Calu3 (cell line): ENCODE data around the gene FOXL1. TPM values are rescaled to one million over a fixed set of nuclear protein-coding genes. Genes with fewer than 3 reads are reported as not detected.
A peak's percentile ranks its signal among the peaks of the same experiment; 100 is the strongest.

Source experiments
- BruUV-seq: library from RNA; stranded (reverse); fragments of 400-500 nt; replicated peaks from 2 replicates; lab custom pipeline; 2021; lab: Mats Ljungman, UMichigan
- CTCF ChIA-PET: fragments of 300-600 bp; sonication (Branson Sonifier 250); formaldehyde crosslinking; loops from one replicate; lab custom pipeline; 2022; ENCODE audit warnings: antibody characterized with exemption; lab: Charles Lee
- DNase-seq: peaks from one replicate; pipeline ENCODE4 v3.0.0; 2022
- H3K27ac Mint-ChIP-seq: one replicate; pipeline ENCODE4 v1.8.0; 2022; ENCODE audit warnings: mixed read lengths; ENCODE audit not compliant: unreplicated experiment
- H3K27me3 Mint-ChIP-seq: one replicate; pipeline ENCODE4 v1.8.0; 2022; ENCODE audit warnings: mixed read lengths; ENCODE audit not compliant: unreplicated experiment
- H3K36me3 Mint-ChIP-seq: one replicate; pipeline ENCODE4 v1.8.0; 2022; ENCODE audit warnings: mild to moderate bottlenecking, moderate library complexity, mixed read lengths; ENCODE audit not compliant: insufficient read depth, unreplicated experiment
- H3K4me1 Mint-ChIP-seq: one replicate; pipeline ENCODE4 v1.8.0; 2022; ENCODE audit warnings: mild to moderate bottlenecking, low read depth, mixed read lengths; ENCODE audit not compliant: unreplicated experiment
- H3K4me3 Mint-ChIP-seq: one replicate; pipeline ENCODE4 v1.8.0; 2022; ENCODE audit warnings: mild to moderate bottlenecking, low read depth, moderate library complexity, mixed read lengths; ENCODE audit not compliant: unreplicated experiment
- H3K9me3 Mint-ChIP-seq: one replicate; pipeline ENCODE4 v1.8.0; 2022; ENCODE audit warnings: low read depth, mixed read lengths; ENCODE audit not compliant: unreplicated experiment
- intact Hi-C: fragments of 100-400 bp; cut with micrococcal nuclease; formaldehyde crosslinking; loops from one replicate; pipeline ENCODE4 v1.10.0; 2022; ENCODE audit not compliant: unreplicated experiment
- total RNA-seq: library from RNA; stranded (reverse); gene quantifications from 2 replicates; pipeline ENCODE4 v1.2.3, GENCODE V29; 2022
- TF ChIP-seq, protein P1 (sequence below): fragments of 200-600 bp; IDR thresholded peaks from one replicate; pipeline ENCODE4 v1.8.0; 2022; ENCODE audit warnings: antibody characterized with exemption; ENCODE audit not compliant: unreplicated experiment

Gene FOXL1
- total RNA-seq, 1 experiment from 2014 or later: 13.3 TPM

DNA sequence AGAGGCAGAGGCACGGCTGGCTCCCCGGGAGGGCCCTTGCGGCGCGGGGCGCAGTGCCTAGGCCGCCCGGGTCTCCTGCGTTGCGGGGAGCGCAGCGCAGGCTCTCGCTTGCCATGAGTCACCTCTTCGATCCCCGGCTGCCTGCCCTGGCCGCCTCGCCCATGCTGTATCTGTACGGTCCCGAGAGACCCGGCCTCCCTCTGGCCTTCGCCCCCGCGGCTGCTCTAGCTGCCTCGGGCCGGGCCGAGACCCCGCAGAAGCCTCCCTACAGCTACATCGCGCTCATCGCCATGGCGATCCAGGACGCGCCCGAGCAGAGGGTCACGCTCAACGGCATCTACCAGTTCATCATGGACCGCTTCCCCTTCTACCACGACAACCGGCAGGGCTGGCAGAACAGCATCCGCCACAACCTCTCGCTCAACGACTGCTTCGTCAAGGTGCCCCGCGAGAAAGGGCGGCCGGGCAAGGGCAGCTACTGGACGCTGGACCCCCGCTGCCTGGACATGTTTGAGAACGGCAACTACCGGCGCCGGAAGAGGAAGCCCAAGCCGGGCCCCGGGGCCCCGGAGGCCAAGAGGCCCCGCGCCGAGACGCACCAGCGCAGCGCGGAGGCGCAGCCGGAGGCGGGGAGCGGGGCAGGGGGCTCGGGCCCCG lies 390 bp downstream of the FOXL1 start:
- peak; percentile 75 for DNase-seq
- TF ChIP-seq, protein P1, sequence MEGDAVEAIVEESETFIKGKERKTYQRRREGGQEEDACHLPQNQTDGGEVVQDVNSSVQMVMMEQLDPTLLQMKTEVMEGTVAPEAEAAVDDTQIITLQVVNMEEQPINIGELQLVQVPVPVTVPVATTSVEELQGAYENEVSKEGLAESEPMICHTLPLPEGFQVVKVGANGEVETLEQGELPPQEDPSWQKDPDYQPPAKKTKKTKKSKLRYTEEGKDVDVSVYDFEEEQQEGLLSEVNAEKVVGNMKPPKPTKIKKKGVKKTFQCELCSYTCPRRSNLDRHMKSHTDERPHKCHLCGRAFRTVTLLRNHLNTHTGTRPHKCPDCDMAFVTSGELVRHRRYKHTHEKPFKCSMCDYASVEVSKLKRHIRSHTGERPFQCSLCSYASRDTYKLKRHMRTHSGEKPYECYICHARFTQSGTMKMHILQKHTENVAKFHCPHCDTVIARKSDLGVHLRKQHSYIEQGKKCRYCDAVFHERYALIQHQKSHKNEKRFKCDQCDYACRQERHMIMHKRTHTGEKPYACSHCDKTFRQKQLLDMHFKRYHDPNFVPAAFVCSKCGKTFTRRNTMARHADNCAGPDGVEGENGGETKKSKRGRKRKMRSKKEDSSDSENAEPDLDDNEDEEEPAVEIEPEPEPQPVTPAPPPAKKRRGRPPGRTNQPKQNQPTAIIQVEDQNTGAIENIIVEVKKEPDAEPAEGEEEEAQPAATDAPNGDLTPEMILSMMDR: no peak
- H3K4me3 Mint-ChIP-seq: peak overlapping the region; percentile 76
- intact Hi-C loops: loop anchor here (5.0 kb wide), 1 partner anchor 299 kb away; no protein-coding TSS in a partner anchor
- CTCF ChIA-PET: interaction anchor here (1.3 to 3.1 kb wide), 2 partner anchors 12 to 295 kb away, joined by 3 to 11 read pairs; no protein-coding TSS in a partner anchor
- H3K27me3 Mint-ChIP-seq: no peaks in the 10 kb centered on the region
- H3K27ac Mint-ChIP-seq: peak overlapping the region; percentile 88
- no peaks in the 10 kb centered on the region for H3K9me3 Mint-ChIP-seq
- BruUV-seq: TSS peak; percentile 53
- H3K4me1 Mint-ChIP-seq: peaks cover 60% of the 10 kb centered on the region
- H3K36me3 Mint-ChIP-seq: peaks cover 61% of the 10 kb centered on the region

DNA sequence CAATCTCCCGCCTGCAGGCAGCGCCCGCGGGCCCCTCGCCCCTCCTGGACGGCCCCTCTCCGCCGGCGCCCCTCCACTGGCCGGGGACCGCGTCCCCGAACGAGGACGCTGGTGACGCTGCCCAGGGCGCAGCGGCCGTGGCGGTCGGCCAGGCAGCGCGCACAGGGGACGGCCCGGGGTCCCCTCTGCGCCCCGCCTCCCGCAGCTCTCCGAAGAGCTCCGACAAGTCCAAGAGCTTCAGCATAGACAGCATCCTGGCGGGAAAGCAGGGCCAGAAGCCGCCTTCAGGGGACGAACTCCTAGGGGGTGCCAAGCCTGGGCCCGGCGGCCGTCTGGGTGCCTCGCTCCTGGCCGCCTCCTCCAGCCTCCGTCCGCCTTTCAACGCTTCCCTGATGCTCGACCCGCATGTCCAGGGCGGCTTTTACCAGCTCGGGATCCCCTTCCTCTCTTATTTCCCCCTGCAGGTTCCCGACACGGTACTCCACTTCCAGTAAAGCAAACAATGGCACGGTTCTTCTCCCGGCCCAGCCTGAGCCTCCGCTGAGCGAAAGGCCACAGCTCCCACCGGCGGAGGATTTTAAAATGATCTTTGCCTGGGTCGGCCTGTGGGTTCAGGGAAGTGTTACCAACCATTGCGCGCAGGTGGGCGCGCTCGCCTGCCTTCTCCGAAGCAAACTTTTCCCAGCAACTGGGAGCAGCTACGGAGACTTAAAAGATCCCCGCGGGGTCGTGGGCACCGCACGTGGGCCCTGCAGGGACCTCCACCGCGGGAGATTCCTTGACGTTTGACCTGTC lies 1.1 kb downstream of the FOXL1 start:
- no TSS peak for BruUV-seq
- no peaks in the 10 kb centered on the region for H3K9me3 Mint-ChIP-seq

DNA sequence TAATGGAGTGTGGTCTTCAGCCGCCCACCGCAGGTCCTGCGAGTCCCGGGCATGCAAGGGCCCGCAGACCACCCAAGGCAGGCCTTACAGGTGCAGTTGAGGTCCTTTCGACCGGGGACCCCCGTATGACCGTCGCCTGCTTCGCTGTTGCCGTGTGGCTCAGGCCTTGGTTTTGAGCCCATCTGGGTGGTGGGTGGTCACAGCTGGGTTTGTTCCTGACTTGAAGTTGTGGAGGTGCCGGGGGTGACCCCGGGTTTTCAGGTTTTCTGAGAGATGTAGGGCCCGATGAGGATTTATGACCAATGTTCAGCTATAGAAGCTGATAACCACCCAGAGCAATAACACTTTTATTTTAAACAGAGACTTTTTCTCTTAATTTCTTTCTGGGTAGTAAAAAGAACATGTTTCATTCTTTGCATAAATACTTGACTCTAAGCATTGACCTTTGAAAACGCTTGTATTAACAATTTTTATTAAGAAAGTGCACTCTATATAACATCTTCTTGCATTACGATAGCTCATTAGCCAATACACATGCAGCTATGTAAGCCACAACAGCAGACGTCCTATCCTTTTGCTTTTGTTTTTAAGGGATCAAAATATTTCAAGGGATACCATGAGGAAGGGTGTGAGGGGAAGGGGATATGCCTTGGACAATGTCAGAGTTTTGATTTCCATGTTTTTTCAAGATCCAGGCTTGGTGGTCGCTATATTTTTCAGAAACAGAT lies 1.9 kb downstream of the FOXL1 start:
- CTCF ChIA-PET: interaction anchor here (0.6 to 3.1 kb wide), 3 partner anchors 10 to 253 kb away, joined by 3 to 11 read pairs (median 3); no protein-coding TSS in a partner anchor
- peak overlapping the region; percentile 86 for H3K27ac Mint-ChIP-seq
- BruUV-seq: TSS peak; percentile 6

More for the DNA sequence above, 1.1 kb downstream of the FOXL1 start:
- H3K36me3 Mint-ChIP-seq: peaks cover 61% of the 10 kb centered on the region
- H3K4me3 Mint-ChIP-seq: peak overlapping the region; percentile 76
- CTCF ChIA-PET: interaction anchor here (1.1 to 3.1 kb wide), 2 partner anchors 9 to 11 kb away, joined by 3 to 11 read pairs; no protein-coding TSS in a partner anchor
- peak overlapping the region; percentile 88 for H3K27ac Mint-ChIP-seq
- intact Hi-C loops: loop anchor here (5.0 kb wide), 1 partner anchor 298 kb away; no protein-coding TSS in a partner anchor
- DNase-seq: peak; percentile 47
- peaks cover 52% of the 10 kb centered on the region for H3K4me1 Mint-ChIP-seq
- TF ChIP-seq, protein P1: no peak
- no peaks in the 10 kb centered on the region for H3K27me3 Mint-ChIP-seq

More for the DNA sequence above, 1.9 kb downstream of the FOXL1 start:
- H3K4me3 Mint-ChIP-seq: peak overlapping the region; percentile 76
- H3K4me1 Mint-ChIP-seq: peaks cover 54% of the 10 kb centered on the region
- no peak for DNase-seq
- intact Hi-C loops: no loop called here
- H3K27me3 Mint-ChIP-seq: no peaks in the 10 kb centered on the region
- H3K36me3 Mint-ChIP-seq: peaks cover 67% of the 10 kb centered on the region
- H3K9me3 Mint-ChIP-seq: no peaks in the 10 kb centered on the region
- TF ChIP-seq, protein P1: no peak
